Measurements from ENCODE around the gene PEX14.
A peak's percentile ranks its signal among the peaks of the same experiment; 100 is the strongest.

Gene PEX14

GRCh38 chr1:10621906-10622305 is 147.2 kb downstream of the PEX14 start:
- DNase-seq = no peak

- DNase-seq = no peak
Observed at GRCh38 chr1:10622910-10623685, 148.3 kb downstream of the PEX14 start.

- no peak for DNase-seq
Observed at GRCh38 chr1:10623686-10624145, 149.0 kb downstream of the PEX14 start.

- DNase-seq = no peak
Observed at GRCh38 chr1:10624256-10625050, 149.7 kb downstream of the PEX14 start.

GRCh38 chr1:10625076-10625475 is 150.3 kb downstream of the PEX14 start:
- no peak for DNase-seq

GRCh38 chr1:10625554-10625953 is 150.8 kb downstream of the PEX14 start:
- peak; percentile 28 for DNase-seq

- DNase-seq = no peak
Observed at GRCh38 chr1:10626131-10626731, 151.5 kb downstream of the PEX14 start.

- no peak for DNase-seq
Observed at GRCh38 chr1:10626791-10627410, 152.2 kb downstream of the PEX14 start.

GRCh38 chr1:10628685-10629084 is 153.9 kb downstream of the PEX14 start:
- DNase-seq = no peak

- no peak for DNase-seq
Observed at GRCh38 chr1:10629091-10629815, 154.5 kb downstream of the PEX14 start.

GRCh38 chr1:10629816-10630571 is 155.2 kb downstream of the PEX14 start:
- no peak for DNase-seq

- no peak for DNase-seq
Observed at GRCh38 chr1:10630661-10631120, 155.9 kb downstream of the PEX14 start.

- no peak for DNase-seq
Observed at GRCh38 chr1:10631121-10631810, 156.5 kb downstream of the PEX14 start.

GRCh38 chr1:10631811-10632593 is 157.3 kb downstream of the PEX14 start:
- DNase-seq = no peak

GRCh38 chr1:10632691-10633090 is 157.9 kb downstream of the PEX14 start:
- no peak for DNase-seq

- no peak for DNase-seq
Observed at GRCh38 chr1:10633416-10633815, 158.7 kb downstream of the PEX14 start.

- DNase-seq = no peak
Observed at GRCh38 chr1:10634075-10634427, 159.3 kb downstream of the PEX14 start.

GRCh38 chr1:10634428-10635084 is 159.8 kb downstream of the PEX14 start:
- peak; percentile 17 for DNase-seq

Measured in fibroblast of skin of abdomen (primary cell).